ENCODE measurements around the gene CELF1. TPM values are rescaled to one million over a fixed set of nuclear protein-coding genes. Genes with fewer than 3 reads are reported as not detected.
A peak's percentile ranks its signal among the peaks of the same experiment; 100 is the strongest.

Gene CELF1
- total RNA-seq, 1 donor from 2014 or later, result 180 TPM

DNA sequence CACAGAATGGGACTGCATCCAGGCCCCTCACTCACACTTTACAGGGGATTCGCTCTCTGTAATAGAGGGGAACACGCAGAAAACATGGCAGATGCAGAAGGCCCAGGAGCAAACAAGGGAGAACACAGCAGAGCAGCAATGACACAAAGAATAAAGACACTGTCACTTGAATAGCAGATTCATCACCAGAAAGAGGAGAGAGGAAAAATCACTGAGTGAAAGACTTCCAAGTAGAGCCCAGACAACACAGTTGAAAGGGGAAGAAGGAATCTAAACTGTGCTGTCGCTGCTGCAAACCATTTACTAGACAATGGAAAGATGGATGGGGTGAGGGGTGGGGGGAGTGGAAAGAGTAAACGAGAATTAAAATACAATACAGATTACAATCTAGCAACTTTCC lies 75.2 kb downstream of the CELF1 start:
- no peaks in the 10 kb centered on the region for H3K27me3 Mint-ChIP-seq (ENCODE audit: low read depth)
- no peaks in the 10 kb centered on the region for H3K4me1 Mint-ChIP-seq
- no peaks in the 10 kb centered on the region for H3K9me3 Mint-ChIP-seq
- H3K27ac Mint-ChIP-seq (ENCODE audit: unreplicated experiment), result peak overlapping the region; percentile 16
- TF ChIP-seq CTCF (conservative IDR thresholded peaks at IDR 0.05), result no peak
- peaks cover 44% of the 10 kb centered on the region for H3K36me3 Mint-ChIP-seq (ENCODE audit: low read depth)
- no peak for DNase-seq (ENCODE audit: low read depth, low spot score)
- no peak overlapping the region for H3K4me3 Mint-ChIP-seq

DNA sequence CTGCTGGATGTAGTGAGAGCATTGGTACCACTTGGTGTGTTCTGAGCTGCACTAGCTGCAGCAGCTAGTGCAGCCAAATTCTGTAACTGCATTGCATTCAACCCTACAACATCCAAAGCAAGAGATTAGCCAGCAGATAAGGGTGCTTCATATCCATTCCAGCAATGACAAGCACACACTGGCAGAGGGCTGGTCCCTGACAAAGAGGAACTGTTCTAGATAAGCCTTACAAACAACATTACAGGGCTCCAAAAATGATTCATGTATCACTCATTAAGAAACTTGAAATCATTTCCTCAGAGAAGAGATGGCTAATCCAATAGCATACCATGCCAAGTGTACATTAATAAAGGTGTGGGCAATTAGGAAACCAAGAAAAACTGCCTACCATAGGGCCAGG lies 75.6 kb downstream of the CELF1 start:
- DNase-seq (ENCODE audit: low read depth, low spot score), result no peak
- H3K27ac Mint-ChIP-seq (ENCODE audit: unreplicated experiment), result peak overlapping the region; percentile 16
- H3K4me3 Mint-ChIP-seq, result no peak overlapping the region
- peaks cover 43% of the 10 kb centered on the region for H3K36me3 Mint-ChIP-seq (ENCODE audit: low read depth)
- no peaks in the 10 kb centered on the region for H3K9me3 Mint-ChIP-seq
- no peaks in the 10 kb centered on the region for H3K4me1 Mint-ChIP-seq
- no peaks in the 10 kb centered on the region for H3K27me3 Mint-ChIP-seq (ENCODE audit: low read depth)
- TF ChIP-seq CTCF (conservative IDR thresholded peaks at IDR 0.05), result no peak

- DNase-seq (ENCODE audit: low read depth, low spot score), result no peak
- Mint-ChIP-seq H3K27me3 (ENCODE audit: low read depth) (no peaks in the 10 kb centered on the region), H3K9me3 (no peaks in the 10 kb centered on the region), H3K27ac (ENCODE audit: unreplicated experiment) (no peak overlapping the region), H3K4me1 (peaks cover 31% of the 10 kb centered on the region), H3K36me3 (ENCODE audit: low read depth) (peaks cover 32% of the 10 kb centered on the region), H3K4me3 (no peak overlapping the region)
- TF ChIP-seq CTCF (conservative IDR thresholded peaks at IDR 0.05), result no peak
Measured at GRCh38 chr11:47470671-47471070, 82.3 kb downstream of the CELF1 start.

DNA sequence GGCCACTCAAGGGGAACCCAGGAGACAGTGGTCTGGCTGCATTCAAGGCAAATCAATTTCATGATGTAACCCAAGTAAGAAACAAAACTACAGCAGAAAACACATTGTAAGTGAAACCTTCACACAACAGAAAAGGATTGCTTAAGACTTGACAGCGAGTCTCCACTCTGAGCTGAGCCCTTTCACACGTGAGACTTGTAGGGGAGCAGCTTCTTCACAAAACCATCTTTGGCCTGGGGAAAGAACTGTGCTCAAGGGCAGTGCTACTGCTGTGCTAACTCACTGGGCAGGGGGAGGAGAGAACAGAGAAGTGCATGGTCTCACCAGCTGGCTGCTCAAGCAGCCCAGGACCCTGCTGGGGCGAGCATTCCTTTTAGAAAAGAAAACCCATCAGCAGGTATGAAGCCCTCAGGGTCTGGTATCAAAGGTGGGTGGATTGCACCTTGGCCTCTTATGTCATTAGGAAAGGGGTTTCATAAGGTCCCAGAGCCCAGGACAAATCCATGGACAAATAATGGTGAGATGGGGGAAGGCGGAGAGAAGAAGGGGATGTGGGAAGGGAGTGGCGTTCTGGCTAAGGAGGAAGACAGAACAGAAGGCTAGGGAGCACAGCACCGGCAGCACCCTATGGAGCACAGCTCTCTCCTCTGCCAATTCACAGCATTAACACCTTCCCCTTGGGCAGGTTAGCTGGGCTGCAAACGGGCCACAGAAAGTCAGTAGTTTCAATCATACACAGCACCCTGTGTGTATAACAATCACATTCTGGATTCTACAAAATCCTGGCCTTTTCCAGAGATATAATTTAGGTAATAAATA lies 83.4 kb downstream of the CELF1 start:
- no peak for DNase-seq (ENCODE audit: low read depth, low spot score)
- no peaks in the 10 kb centered on the region for H3K9me3 Mint-ChIP-seq
- no peaks in the 10 kb centered on the region for H3K27me3 Mint-ChIP-seq (ENCODE audit: low read depth)
- TF ChIP-seq CTCF (conservative IDR thresholded peaks at IDR 0.05), result no peak
- no peak overlapping the region for H3K27ac Mint-ChIP-seq (ENCODE audit: unreplicated experiment)
- H3K4me1 Mint-ChIP-seq, result peaks cover 36% of the 10 kb centered on the region
- H3K4me3 Mint-ChIP-seq, result peak overlapping the region; percentile 4
- peaks cover 30% of the 10 kb centered on the region for H3K36me3 Mint-ChIP-seq (ENCODE audit: low read depth)

GRCh38 chr11:47468598-47469214 lies 84.2 kb downstream of the CELF1 start:
- Mint-ChIP-seq H3K4me3 (no peak overlapping the region), H3K27ac (ENCODE audit: unreplicated experiment) (peak overlapping the region; percentile 32), H3K9me3 (no peaks in the 10 kb centered on the region), H3K27me3 (ENCODE audit: low read depth) (no peaks in the 10 kb centered on the region), H3K36me3 (ENCODE audit: low read depth) (peaks cover 24% of the 10 kb centered on the region), H3K4me1 (peaks cover 36% of the 10 kb centered on the region)
- no peak for TF ChIP-seq CTCF (conservative IDR thresholded peaks at IDR 0.05)
- DNase-seq (ENCODE audit: low read depth, low spot score), result no peak
